ENCODE measurements around the gene LRPAP1. TPM values are rescaled to one million over a fixed set of nuclear protein-coding genes. Genes with fewer than 3 reads are reported as not detected.
A peak's percentile ranks its signal among the peaks of the same experiment; 100 is the strongest.

The LRPAP1 gene
- polyA plus RNA-seq, 2 of the 4 experiments (the other 2 are of a cell fraction), result 64.3 to 81.1 TPM

DNA sequence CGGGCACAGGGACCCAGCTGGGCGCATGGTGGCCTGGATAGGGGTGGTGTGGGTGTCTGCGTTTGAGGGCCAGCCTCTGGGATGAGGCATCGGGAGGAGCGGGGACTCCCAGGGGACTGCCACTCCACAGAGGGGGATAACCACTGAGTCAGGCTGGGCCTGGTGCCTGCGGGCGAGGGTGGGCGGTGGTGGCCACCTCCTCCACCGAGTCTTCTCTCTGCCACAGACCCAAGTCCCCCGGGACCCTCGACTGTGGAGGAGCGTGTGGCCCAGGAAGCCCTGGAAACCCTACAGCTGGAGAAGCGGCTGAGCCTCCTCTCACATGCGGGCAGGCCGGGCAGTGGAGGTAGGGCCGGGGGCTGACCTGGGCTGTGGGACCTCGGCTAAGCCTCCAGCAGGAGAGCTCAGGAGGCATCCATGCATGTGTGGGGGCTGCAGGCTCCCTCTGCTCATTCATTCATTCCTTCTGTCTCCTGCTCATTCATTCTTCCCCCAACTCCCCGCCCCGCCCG is 42.7 kb downstream of the LRPAP1 start:
- POLR2A ChIA-PET, result no interaction called here
- H3K4me1 ChIP-seq, result peaks cover 16% of the 10 kb centered on the region
- no peaks in the 10 kb centered on the region for H3K9me3 ChIP-seq
- H3K4me2 ChIP-seq, result no peak overlapping the region
- TF ChIP-seq FOSL2 (IDR thresholded peaks at IDR 0.05) (no peak), FOSL2 (CRISPR knock-in tag; IDR thresholded peaks at IDR 0.05) (no peak), JUN (IDR thresholded peaks at IDR 0.05) (no peak)
- TF ChIP-seq, protein P1, sequence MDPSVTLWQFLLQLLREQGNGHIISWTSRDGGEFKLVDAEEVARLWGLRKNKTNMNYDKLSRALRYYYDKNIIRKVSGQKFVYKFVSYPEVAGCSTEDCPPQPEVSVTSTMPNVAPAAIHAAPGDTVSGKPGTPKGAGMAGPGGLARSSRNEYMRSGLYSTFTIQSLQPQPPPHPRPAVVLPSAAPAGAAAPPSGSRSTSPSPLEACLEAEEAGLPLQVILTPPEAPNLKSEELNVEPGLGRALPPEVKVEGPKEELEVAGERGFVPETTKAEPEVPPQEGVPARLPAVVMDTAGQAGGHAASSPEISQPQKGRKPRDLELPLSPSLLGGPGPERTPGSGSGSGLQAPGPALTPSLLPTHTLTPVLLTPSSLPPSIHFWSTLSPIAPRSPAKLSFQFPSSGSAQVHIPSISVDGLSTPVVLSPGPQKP (IDR thresholded peaks at IDR 0.05; ENCODE audit: low read depth, low read length), result no peak
- CTCF ChIA-PET, result interaction anchor here (0.8 kb wide), 1 partner anchor 9 kb away, joined by 3 read pairs; no protein-coding TSS in a partner anchor
- 36% methylated on average over 7 of the region's 20 CpGs for WGBS (ENCODE audit: missing lambda C conversion rate)
- H3K27ac ChIP-seq, result no peak overlapping the region
- ATAC-seq (peak; percentile 33 to 52; a peak in 4 of 6 replicates), FAIRE-seq (no peak), DNase-seq (ENCODE audit: low read depth in 1 of 2, low spot score in 1 of 2) (peak in 1 of 2 experiments; percentile 38)
- H3K4me3 ChIP-seq, result no peak overlapping the region

DNA sequence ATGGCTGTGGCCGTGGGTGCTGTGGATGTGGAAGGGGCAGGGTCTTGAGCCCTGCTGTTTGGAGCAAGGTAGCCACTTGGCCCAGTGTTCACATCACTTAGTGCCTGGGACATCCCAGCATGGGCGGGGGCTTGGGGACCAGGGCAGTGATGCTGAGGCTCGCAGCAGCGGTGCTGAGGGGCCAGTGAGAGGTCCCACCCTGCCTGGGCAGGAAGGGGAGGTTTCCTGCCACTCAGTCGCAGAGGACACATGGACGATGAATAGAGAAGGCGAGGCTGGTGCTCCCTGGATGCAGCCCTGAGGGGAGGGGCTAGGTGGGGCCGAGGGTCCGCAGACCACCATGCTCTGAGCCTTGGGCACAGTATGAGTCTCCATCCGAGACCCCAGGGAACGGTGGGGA is 43.4 kb downstream of the LRPAP1 start:
- peaks cover 23% of the 10 kb centered on the region for H3K4me1 ChIP-seq
- no peak for TF ChIP-seq RCOR1 (IDR thresholded peaks at IDR 0.05; ENCODE audit: low read depth, low read length)
- TF ChIP-seq, protein P2, sequence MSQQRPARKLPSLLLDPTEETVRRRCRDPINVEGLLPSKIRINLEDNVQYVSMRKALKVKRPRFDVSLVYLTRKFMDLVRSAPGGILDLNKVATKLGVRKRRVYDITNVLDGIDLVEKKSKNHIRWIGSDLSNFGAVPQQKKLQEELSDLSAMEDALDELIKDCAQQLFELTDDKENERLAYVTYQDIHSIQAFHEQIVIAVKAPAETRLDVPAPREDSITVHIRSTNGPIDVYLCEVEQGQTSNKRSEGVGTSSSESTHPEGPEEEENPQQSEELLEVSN (IDR thresholded peaks at IDR 0.05; ENCODE audit: borderline replicate concordance, low read depth), result no peak
- TF ChIP-seq CHD2 (IDR thresholded peaks at IDR 0.05; ENCODE audit: low read length, partially characterized antibody), result no peak
- no peak for TF ChIP-seq ZNF302 (CRISPR knock-in tag; IDR thresholded peaks at IDR 0.05)
- no peak for TF ChIP-seq HES2 (IDR thresholded peaks at IDR 0.05)
- no peak for TF ChIP-seq FOSB (CRISPR knock-in tag; IDR thresholded peaks at IDR 0.05)
- no peak for TF ChIP-seq FOSL2 (IDR thresholded peaks at IDR 0.05)
- TF ChIP-seq FOSL2 (CRISPR knock-in tag; IDR thresholded peaks at IDR 0.05), result no peak
- TF ChIP-seq NPAS2 (CRISPR knock-in tag; IDR thresholded peaks at IDR 0.05; ENCODE audit: borderline replicate concordance), result no peak
- no peak for TF ChIP-seq RARB (CRISPR knock-in tag; IDR thresholded peaks at IDR 0.05)
- TF ChIP-seq JUN (IDR thresholded peaks at IDR 0.05), result no peak
- TF ChIP-seq SMC3 (IDR thresholded peaks at IDR 0.05), result no peak
- no peak for TF ChIP-seq SREBF2 (IDR thresholded peaks at IDR 0.05)
- TF ChIP-seq HDAC2 (IDR thresholded peaks at IDR 0.05), result no peak
- no peak for TF ChIP-seq POLR2AphosphoS2 (conservative IDR thresholded peaks at IDR 0.05; ENCODE audit: low read length)
- no peak for TF ChIP-seq BHLHE40 (IDR thresholded peaks at IDR 0.05; ENCODE audit: low read depth, low read length)
- TF ChIP-seq USF2 (IDR thresholded peaks at IDR 0.05), result no peak
- no peak for TF ChIP-seq MAFK (IDR thresholded peaks at IDR 0.05; ENCODE audit: partially characterized antibody)
- H3K27ac ChIP-seq, result no peak overlapping the region
- no peaks in the 10 kb centered on the region for H3K9me3 ChIP-seq
- no peak for FAIRE-seq
- 62% methylated on average over 8 of the region's 11 CpGs for WGBS (ENCODE audit: missing lambda C conversion rate)
- DNase-seq (ENCODE audit: low read depth in 1 of 2, low spot score in 1 of 2), result no peak
- POLR2A ChIA-PET, result no interaction called here
- no peak overlapping the region for H3K4me2 ChIP-seq
- no peak for ATAC-seq
- H3K4me3 ChIP-seq, result no peak overlapping the region
- CTCF ChIA-PET, result no interaction called here

DNA sequence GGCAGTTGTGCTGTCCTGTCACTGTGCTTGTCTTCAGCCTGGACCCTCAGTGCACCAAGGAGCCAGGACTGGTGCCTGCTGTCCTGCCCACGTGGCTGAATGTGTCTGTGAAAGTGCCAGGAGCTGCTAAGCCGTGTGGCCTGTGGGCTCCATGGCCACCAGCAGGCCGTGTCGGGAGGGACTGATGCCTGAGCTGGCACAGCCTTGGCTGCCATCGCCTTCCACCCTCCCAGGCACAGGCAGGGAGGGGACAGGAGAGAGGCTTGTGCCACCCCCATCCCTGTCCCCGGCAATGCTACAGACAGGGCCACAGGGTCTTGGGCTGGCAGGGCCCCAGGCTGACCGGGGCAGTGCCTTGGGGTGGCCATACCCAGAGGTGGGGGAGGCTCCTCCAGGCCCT is 44.4 kb downstream of the LRPAP1 start:
- peaks cover 29% of the 10 kb centered on the region for H3K4me1 ChIP-seq
- ATAC-seq (peak in 1 of 2 experiments; percentile 5; a peak in 1 of 6 replicates), FAIRE-seq (no peak), DNase-seq (ENCODE audit: low read depth in 1 of 2, low spot score in 1 of 2) (no peak)
- H3K9me3 ChIP-seq, result no peaks in the 10 kb centered on the region
- no peak overlapping the region for H3K4me2 ChIP-seq
- CTCF ChIA-PET, result interaction anchor here (1.2 kb wide), 1 partner anchor 27 kb away, joined by 3 read pairs; no protein-coding TSS in a partner anchor
- H3K4me3 ChIP-seq, result no peak overlapping the region
- TF ChIP-seq FOXS1 (CRISPR knock-in tag; IDR thresholded peaks at IDR 0.05) (no peak), HOXA7 (CRISPR knock-in tag; IDR thresholded peaks at IDR 0.05) (no peak), FOSL2 (IDR thresholded peaks at IDR 0.05) (no peak), FOSL2 (CRISPR knock-in tag; IDR thresholded peaks at IDR 0.05) (no peak), POLR2A (IDR thresholded peaks at IDR 0.05; ENCODE audit: low read length) (no peak), KDM1A (IDR thresholded peaks at IDR 0.05; ENCODE audit: low read depth) (no peak), HDAC2 (IDR thresholded peaks at IDR 0.05) (no peak), MAZ (IDR thresholded peaks at IDR 0.05; ENCODE audit: borderline replicate concordance, low read depth, low read length) (no peak), CHD4 (IDR thresholded peaks at IDR 0.05; ENCODE audit: borderline replicate concordance) (no peak), JUNB (IDR thresholded peaks at IDR 0.05) (no peak), JUN (IDR thresholded peaks at IDR 0.05) (no peak), NPAS2 (CRISPR knock-in tag; IDR thresholded peaks at IDR 0.05; ENCODE audit: borderline replicate concordance) (no peak), MAX (IDR thresholded peaks at IDR 0.05) (no peak), CTCF (IDR thresholded peaks at IDR 0.05) (no peak)
- no peak overlapping the region for H3K27ac ChIP-seq
- POLR2A ChIA-PET, result no interaction called here
- WGBS (ENCODE audit: missing lambda C conversion rate), result no CpG with 5 or more reads among the region's 7 CpGs
